Immature natural killer cell (primary cell): ENCODE results near the gene HMGA1. TPM values are rescaled to one million over a fixed set of nuclear protein-coding genes. Genes with fewer than 3 reads are reported as not detected.

ENCODE experiments used
- DNase-seq, 3 donors: peaks; one replicate each; pipeline ENCODE4 v3.0.0; 2022; ENCODE audit warnings: mixed read lengths in 1 of 3
- H3K27ac Mint-ChIP-seq, 6 donors: one replicate each; pipeline ENCODE4 v1.8.0; 2020; ENCODE audit warnings: mixed read lengths in 6 of 6, mild to moderate bottlenecking in 5 of 6, inconsistent platforms in 4 of 6, moderate library complexity in 3 of 6
- H3K27me3 Mint-ChIP-seq, 3 donors: one replicate each; pipeline ENCODE4 v1.8.0; 2020 to 2021; ENCODE audit warnings: low read depth in 3 of 3, mild to moderate bottlenecking in 3 of 3, mixed read lengths in 3 of 3, moderate library complexity in 3 of 3, inconsistent platforms in 1 of 3
- H3K36me3 Mint-ChIP-seq, 3 donors: one replicate each; pipeline ENCODE4 v1.8.0; 2020; ENCODE audit warnings: mixed read lengths in 3 of 3, inconsistent platforms in 2 of 3, mild to moderate bottlenecking in 2 of 3
- H3K4me1 Mint-ChIP-seq, 2 donors: one replicate each; pipeline ENCODE4 v1.8.0; 2020; ENCODE audit warnings: inconsistent platforms in 2 of 2, mild to moderate bottlenecking in 2 of 2, mixed read lengths in 2 of 2, moderate library complexity in 1 of 2
- H3K4me3 Mint-ChIP-seq, 5 donors: one replicate each; pipeline ENCODE4 v1.8.0; 2020; ENCODE audit warnings: mild to moderate bottlenecking in 5 of 5, mixed read lengths in 5 of 5, inconsistent platforms in 3 of 5, moderate library complexity in 3 of 5
- H3K9me3 Mint-ChIP-seq, 6 donors: one replicate each; pipeline ENCODE4 v1.8.0; 2020; ENCODE audit warnings: mild to moderate bottlenecking in 6 of 6, mixed read lengths in 6 of 6, inconsistent platforms in 4 of 6, moderate library complexity in 3 of 6
- polyA plus RNA-seq, 3 donors: library from polyadenylated mRNA; unstranded; fragments of 300-500 nt; fragmentation: Illumina TruSeq; gene quantifications; one replicate each; pipeline ENCODE4 v1.2.3, GENCODE V29; 2021

HMGA1 gene
- polyA plus RNA-seq, 3 donors from 2014 or later: 9.8 to 22.1 (median 19.6) TPM

DNA sequence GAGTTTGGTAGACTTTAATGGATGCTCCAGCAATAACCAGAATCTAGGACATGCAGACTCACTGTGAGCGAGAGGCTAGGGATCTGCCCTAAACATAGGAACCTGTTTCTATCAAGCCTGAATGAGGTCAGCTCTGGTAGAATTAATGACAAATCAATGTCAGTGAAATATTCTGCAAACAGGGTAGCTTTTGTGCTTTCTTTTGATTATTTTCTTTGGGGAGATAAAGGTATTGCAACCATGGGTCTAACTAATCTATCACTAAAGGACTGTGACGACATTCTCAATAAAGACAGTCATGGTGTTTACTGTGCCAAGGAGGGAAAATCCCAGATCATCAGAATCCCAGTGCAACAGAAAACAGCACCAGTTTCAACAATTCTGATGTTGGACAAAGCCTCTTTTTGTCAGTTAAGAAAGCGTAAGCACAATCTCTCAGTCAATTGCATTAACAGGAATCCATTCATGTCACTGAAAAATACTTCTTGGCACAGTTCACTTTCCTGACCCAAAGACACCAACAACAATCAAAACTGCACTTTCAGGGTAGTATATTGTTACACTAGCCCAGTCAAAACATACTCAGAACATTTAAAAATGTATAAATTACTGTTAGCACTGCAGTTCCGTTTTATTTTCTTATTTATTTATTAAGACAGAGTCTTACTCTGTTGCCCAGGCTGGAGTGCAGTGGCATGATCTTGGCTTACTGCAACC is 48.9 kb downstream of the HMGA1 start:
- Mint-ChIP-seq H3K36me3 (peaks cover 10 to 28% (median 18%) of the 10 kb centered on the region in 3 donors), H3K27me3 (no peaks in the 10 kb centered on the region)

DNA sequence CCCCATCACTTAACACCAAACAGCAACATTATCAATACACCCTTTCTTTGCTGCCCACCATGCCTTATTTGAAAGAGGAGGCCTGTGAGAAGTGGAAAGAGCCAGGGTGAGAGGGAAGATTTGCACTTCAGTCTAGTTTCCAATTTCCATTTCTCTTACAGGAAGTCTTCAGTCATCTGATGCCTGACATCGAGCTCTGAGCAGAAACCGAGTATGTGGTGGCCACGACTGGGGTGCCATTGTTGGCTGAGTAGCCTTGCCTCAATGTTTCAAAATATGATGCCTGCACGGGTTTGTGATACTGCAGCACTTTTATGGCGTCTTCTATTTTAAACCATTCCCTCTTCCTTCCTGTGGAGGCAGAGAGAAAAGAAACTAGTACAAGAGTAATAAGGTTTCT is 51.9 kb downstream of the HMGA1 start:
- Mint-ChIP-seq H3K9me3 (no peaks in the 10 kb centered on the region), H3K4me3 (peak overlapping the region in 2 of 5 donors; percentile 9 to 39), H3K4me1 (peaks cover 18 to 30% of the 10 kb centered on the region in 2 donors), H3K27me3 (peaks cover 0 to 2% (median 0%) of the 10 kb centered on the region in 3 donors), H3K36me3 (peaks cover 23 to 30% (median 24%) of the 10 kb centered on the region in 3 donors), H3K27ac (peak overlapping the region; percentile 12 to 74 (median 29))
- DNase-seq: peak in 1 of 3 donors; percentile 2

More for the DNA sequence above, 48.9 kb downstream of the HMGA1 start:
- no peak overlapping the region for H3K27ac Mint-ChIP-seq
- no peak overlapping the region for H3K4me3 Mint-ChIP-seq
- peaks cover 18 to 30% of the 10 kb centered on the region in 2 donors for H3K4me1 Mint-ChIP-seq
- no peak for DNase-seq
- no peaks in the 10 kb centered on the region for H3K9me3 Mint-ChIP-seq

DNA sequence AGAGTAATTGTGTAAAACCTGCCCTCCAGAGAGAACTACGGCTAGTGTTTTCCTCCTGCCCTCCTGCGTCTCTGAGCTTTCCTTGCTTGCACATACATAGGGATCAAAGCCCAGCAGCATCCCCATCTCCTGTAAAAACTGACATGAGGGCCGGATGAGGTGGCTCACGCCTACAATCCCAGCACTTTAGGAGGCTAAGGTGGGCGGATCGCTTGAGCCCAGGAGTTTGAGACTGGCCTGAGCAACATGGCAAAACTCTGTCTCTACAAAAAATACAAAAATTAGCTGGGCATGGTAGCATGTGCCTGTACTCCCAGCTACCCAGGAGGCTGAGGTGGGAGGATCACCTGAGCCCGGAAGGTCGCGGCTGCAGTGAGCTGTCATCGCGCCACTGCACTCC is 52.5 kb downstream of the HMGA1 start:
- Mint-ChIP-seq H3K4me3 (peak overlapping the region in 1 of 5 donors; percentile 39), H3K27ac (peak overlapping the region in 4 of 6 donors; percentile 12 to 74 (median 50)), H3K9me3 (no peaks in the 10 kb centered on the region), H3K36me3 (peaks cover 20 to 27% (median 25%) of the 10 kb centered on the region in 3 donors), H3K27me3 (peaks cover 0 to 2% (median 0%) of the 10 kb centered on the region in 3 donors), H3K4me1 (peaks cover 18 to 30% of the 10 kb centered on the region in 2 donors)
- DNase-seq: no peak

DNA sequence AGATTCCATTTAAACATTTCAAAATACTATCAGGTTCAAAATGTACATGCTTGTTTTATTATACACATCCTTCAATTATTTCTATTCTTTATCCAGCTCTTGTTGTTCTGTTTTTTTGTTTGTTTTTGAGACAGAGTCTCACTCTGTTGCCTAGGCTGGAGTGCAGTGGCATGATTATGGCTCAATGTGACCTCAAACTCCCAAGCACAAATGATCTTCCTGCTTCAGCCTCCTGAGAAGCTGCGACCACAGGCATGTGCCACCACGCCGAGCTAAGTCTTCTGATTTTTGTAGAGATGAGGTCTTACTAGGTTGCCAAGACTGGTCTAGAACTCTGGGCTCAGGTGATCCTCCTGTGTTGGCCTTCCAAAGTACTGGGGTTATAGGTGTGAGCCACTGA is 56.3 kb downstream of the HMGA1 start:
- Mint-ChIP-seq H3K36me3 (peaks cover 17 to 20% (median 19%) of the 10 kb centered on the region in 3 donors), H3K27ac (peak overlapping the region in 2 of 6 donors; percentile 46 to 68), H3K4me3 (no peak overlapping the region), H3K9me3 (no peaks in the 10 kb centered on the region), H3K4me1 (peaks cover 21 to 40% of the 10 kb centered on the region in 2 donors), H3K27me3 (peaks cover 0 to 2% (median 0%) of the 10 kb centered on the region in 3 donors)
- DNase-seq: no peak

DNA sequence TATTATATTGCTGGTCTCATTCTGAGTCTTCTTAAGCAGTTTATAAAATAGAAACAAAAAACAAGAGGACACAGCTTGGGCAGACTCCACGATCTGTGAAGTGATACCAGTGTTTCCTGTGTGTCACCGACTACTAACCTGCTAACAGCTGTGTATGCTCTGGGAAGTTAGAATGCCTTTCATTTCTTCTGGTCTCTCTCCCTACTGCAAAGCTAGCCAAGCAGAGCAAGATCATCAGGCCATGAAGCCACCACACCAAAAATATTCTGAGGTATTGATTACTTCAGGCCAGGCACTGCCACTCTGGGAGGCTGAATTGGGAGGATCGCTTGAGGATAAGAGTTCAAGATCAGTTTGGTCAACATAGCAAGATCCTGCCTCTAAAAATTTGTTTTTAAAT is 59.0 kb downstream of the HMGA1 start:
- Mint-ChIP-seq H3K27ac (peak overlapping the region; percentile 31 to 87 (median 68)), H3K27me3 (peaks cover 0 to 2% (median 0%) of the 10 kb centered on the region in 3 donors), H3K4me1 (peaks cover 10 to 27% of the 10 kb centered on the region in 2 donors), H3K4me3 (peak overlapping the region in 4 of 5 donors; percentile 2 to 72 (median 16)), H3K9me3 (no peaks in the 10 kb centered on the region), H3K36me3 (peaks cover 17 to 20% (median 18%) of the 10 kb centered on the region in 3 donors)
- DNase-seq: peak in 1 of 3 donors; percentile 3

Other genes starting within 250 kb of the HMGA1 start
- gene GRM4, start 90.8 kb upstream of the HMGA1 start, polyA plus RNA-seq: not detected
- 100 to 1,000 TPM in 1 of 3 donors, 10 to 100 TPM in 2; 86.1 to 101 (median 89.1) TPM for gene SMIM29, start 12.1 kb downstream of the HMGA1 start, polyA plus RNA-seq
- 10 to 100 TPM in 1 of 3 donors, 1 to 10 TPM in 2; 5.0 to 10.3 (median 8.3) TPM for gene NUDT3, start 155.8 kb downstream of the HMGA1 start, polyA plus RNA-seq
- gene RPS10, start 189.2 kb downstream of the HMGA1 start, polyA plus RNA-seq: 1,000 to 10,000 TPM in 1 of 3 donors, 100 to 1,000 TPM in 2; 683 to 2,037 (median 891) TPM
- 10 to 100 TPM in 1 of 3 donors, 1 to 10 TPM in 2; 2.9 to 10.3 (median 3.3) TPM for gene PACSIN1, start 229.2 kb downstream of the HMGA1 start, polyA plus RNA-seq